AG10803 (cell line): ENCODE measurements around the gene CAMK1D.

Source experiments
- DNase-seq: peaks from one replicate; pipeline ENCODE4 v3.0.0; 2010; ENCODE audit warnings: low read depth
- H3K4me3 ChIP-seq: 2 replicates; pipeline ENCODE4 v1.5.1; 2011; ENCODE audit warnings: mild to moderate bottlenecking, low read length, control low read depth
- CTCF ChIP-seq: conservative IDR thresholded peaks from 2 replicates; pipeline ENCODE4 v1.5.1; 2011; ENCODE audit warnings: mild to moderate bottlenecking, low read length, control low read depth, inconsistent platforms

CAMK1D gene

GRCh38 chr10:12615296-12616220, 266.2 kb downstream of the CAMK1D start:
- no peak for TF ChIP-seq CTCF
- no peak for DNase-seq
- no peak overlapping the region for H3K4me3 ChIP-seq

- no peak for DNase-seq
- H3K4me3 ChIP-seq, result no peak overlapping the region
- TF ChIP-seq CTCF, result no peak
Observed at GRCh38 chr10:12617191-12618175, 268.1 kb downstream of the CAMK1D start.

- DNase-seq, result no peak
- H3K4me3 ChIP-seq, result no peak overlapping the region
- TF ChIP-seq CTCF, result no peak
Observed at GRCh38 chr10:12622016-12622415, 272.7 kb downstream of the CAMK1D start.

GRCh38 chr10:12622691-12623090, 273.3 kb downstream of the CAMK1D start:
- DNase-seq, result no peak
- no peak overlapping the region for H3K4me3 ChIP-seq
- TF ChIP-seq CTCF, result no peak

GRCh38 chr10:12625393-12626023, 276.2 kb downstream of the CAMK1D start:
- no peak overlapping the region for H3K4me3 ChIP-seq
- no peak for DNase-seq
- TF ChIP-seq CTCF, result no peak

GRCh38 chr10:12628153-12628552, 278.8 kb downstream of the CAMK1D start:
- TF ChIP-seq CTCF, result no peak
- no peak overlapping the region for H3K4me3 ChIP-seq
- DNase-seq, result no peak
